ENCODE measurements around the gene CASP8. TPM values are rescaled to one million over a fixed set of nuclear protein-coding genes. Genes with fewer than 3 reads are reported as not detected.

CASP8 gene
- total and polyA plus RNA-seq, 2 of the 13 experiments (the other 11 are each of a cell fraction or from before 2014, with no cell fraction given) = 25.0 to 52.8 TPM

GRCh38 chr2:201231781-201232466, 28.4 kb upstream of the CASP8 start (continued):
- TF ChIP-seq ZBTB4 (CRISPR knock-in tag; IDR thresholded peaks at IDR 0.05; ENCODE audit: borderline replicate concordance) (peak; percentile 59; the same call in 1 of the 2 replicates), MED13 (CRISPR knock-in tag; IDR thresholded peaks at IDR 0.05) (no peak; the same call in 1 of the 2 replicates), MAFF (IDR thresholded peaks at IDR 0.05; ENCODE audit: low read depth, low read length) (peak; percentile 10; the same call in 1 of the 2 replicates), ZNF383 (CRISPR knock-in tag; IDR thresholded peaks at IDR 0.05; ENCODE audit: borderline replicate concordance) (no peak), HOXA3 (CRISPR knock-in tag; IDR thresholded peaks at IDR 0.05) (peak; percentile 95), ZNF280D (CRISPR knock-in tag; IDR thresholded peaks at IDR 0.05) (peak; percentile 94), GZF1 (CRISPR knock-in tag; IDR thresholded peaks at IDR 0.05) (peak; percentile 67; the same call in 1 of the 2 replicates), ZBTB46 (CRISPR knock-in tag; IDR thresholded peaks at IDR 0.05; ENCODE audit: borderline replicate concordance) (no peak), YEATS2 (CRISPR knock-in tag; IDR thresholded peaks at IDR 0.05; ENCODE audit: borderline replicate concordance) (peak; percentile 76; the same call in 1 of the 2 replicates), ZNF431 (CRISPR knock-in tag; IDR thresholded peaks at IDR 0.05; ENCODE audit: borderline replicate concordance, low read depth) (0 out of 2 replicates have a peak, but pooled peaks have one; percentile 52), SP4 (CRISPR knock-in tag; IDR thresholded peaks at IDR 0.05) (no peak; the same call in none of the 2 replicates), ZBTB1 (CRISPR knock-in tag; IDR thresholded peaks at IDR 0.05; ENCODE audit: borderline replicate concordance) (no peak), JARID2 (CRISPR knock-in tag; IDR thresholded peaks at IDR 0.05; ENCODE audit: insufficient replicate concordance) (no peak), E2F5 (CRISPR knock-in tag; conservative IDR thresholded peaks at IDR 0.05) (no peak), ZFP82 (CRISPR knock-in tag; IDR thresholded peaks at IDR 0.05; ENCODE audit: borderline replicate concordance) (no peak), ZNF792 (CRISPR knock-in tag; IDR thresholded peaks at IDR 0.05) (peak; percentile 70; the same call in 1 of the 2 replicates), ESRRA (CRISPR knock-in tag; IDR thresholded peaks at IDR 0.05; ENCODE audit: low read depth) (peak; percentile 55; the same call in 1 of the 2 replicates), TMF1 (CRISPR knock-in tag; IDR thresholded peaks at IDR 0.05; ENCODE audit: low read depth) (no peak), SPEN (CRISPR knock-in tag; IDR thresholded peaks at IDR 0.05; ENCODE audit: low read depth) (peak; percentile 40; the same call in 1 of the 2 replicates)

Measured in HepG2 (cell line).